K562 (cell line): ENCODE results near the gene ZAP70. TPM values are rescaled to one million over a fixed set of nuclear protein-coding genes. Genes with fewer than 3 reads are reported as not detected.
A peak's percentile ranks its signal among the peaks of the same experiment; 100 is the strongest.

Experiments used
- CHD1 ChIP-seq: fragments of 200-600 bp; sonication (generic); IDR thresholded peaks from one replicate; pipeline ENCODE4 v1.6.1; 2012; ENCODE audit warnings: mild to moderate bottlenecking, moderate library complexity, low read length, inconsistent platforms
- GTF2E2 ChIP-seq: fragments of 200-800 bp; sonication (Bioruptor generic); IDR thresholded peaks from 2 replicates; pipeline ENCODE4 v1.6.1; 2016; ENCODE audit warnings: missing genetic modification characterization, missing compliant biosample characterization
- HLTF ChIP-seq: fragments of 450-650 bp; IDR thresholded peaks from 2 replicates; pipeline ENCODE4 v1.6.1; 2016
- IRF1 ChIP-seq: sonication (generic); formaldehyde crosslinking; IDR thresholded peaks from 2 replicates; pipeline ENCODE4 v1.8.0; 2022; ENCODE audit warnings: missing genetic modification reagents, mild to moderate bottlenecking, borderline replicate concordance
- KAT7 ChIP-seq: sonication (generic); formaldehyde crosslinking; IDR thresholded peaks from 2 replicates; pipeline ENCODE4 v1.8.0; 2022; ENCODE audit warnings: missing genetic modification reagents, mild to moderate bottlenecking, borderline replicate concordance
- KDM5B ChIP-seq: fragments of 200-600 bp; sonication (generic); IDR thresholded peaks from 2 replicates; pipeline ENCODE4 v1.6.1; 2012; ENCODE audit warnings: low read depth, mild to moderate bottlenecking, moderate library complexity, low read length, control low read depth, inconsistent platforms; ENCODE audit not compliant: insufficient replicate concordance
- MAZ ChIP-seq, 2 experiments: fragments of 450-650 bp in 1 of 2; sonication (generic) in 1 of 2; formaldehyde crosslinking; IDR thresholded peaks in 1 of 2; conservative IDR thresholded peaks in 1 of 2; 2 replicates each; pipeline versions ENCODE4 v1.4.0 to v1.5.0; 2020; ENCODE audit warnings: mild to moderate bottlenecking in 1 of 2, missing genetic modification reagents in 1 of 2
- MCM7 ChIP-seq, 2 experiments: fragments of 450-650 bp; IDR thresholded peaks; 2 replicates each; pipeline ENCODE4 v1.6.1; 2016 to 2018
- MYC ChIP-seq, 2 experiments: fragments of 250-450 bp in 1 of 2; sonication (Bioruptor Pico) in 1 of 2; IDR thresholded peaks; 2 replicates each; pipeline versions ENCODE4 v1.5.1 to v1.6.1; 2012 to 2021; ENCODE audit warnings: low read depth in 2 of 2, borderline replicate concordance in 1 of 2, improper control_type of control experiment in 1 of 2, low read length in 1 of 2, mild to moderate bottlenecking in 1 of 2, moderate library complexity in 1 of 2
- RNF219 ChIP-seq: fragments of 250-450 bp; sonication (Bioruptor Pico); IDR thresholded peaks from 2 replicates; pipeline ENCODE4 v1.5.0; 2022; ENCODE audit warnings: mild to moderate bottlenecking
- XRCC5 ChIP-seq: fragments of 200-400 bp; formaldehyde crosslinking; IDR thresholded peaks from 2 replicates; pipeline ENCODE4 v1.6.1; 2017; ENCODE audit warnings: low read depth, mild to moderate bottlenecking, low read length
- ZFPM2 ChIP-seq: fragments of 250-450 bp; sonication (Bioruptor Pico); IDR thresholded peaks from 2 replicates; pipeline ENCODE4 v1.5.1; 2022; ENCODE audit warnings: mild to moderate bottlenecking
- ZNF395 ChIP-seq: fragments of 200-800 bp; sonication (Bioruptor generic); IDR thresholded peaks from 2 replicates; pipeline ENCODE4 v1.6.1; 2017; ENCODE audit warnings: missing genetic modification characterization, missing compliant biosample characterization
- ZNF707 ChIP-seq: fragments of 250-450 bp; sonication (Bioruptor Pico); conservative IDR thresholded peaks from 2 replicates; pipeline ENCODE4 v1.8.0; 2022; ENCODE audit warnings: inconsistent platforms, mild to moderate bottlenecking, moderate library complexity
- ZSCAN29 ChIP-seq: fragments of 450-650 bp; IDR thresholded peaks from 2 replicates; pipeline ENCODE4 v1.6.1; 2017
- polyA plus RNA-seq, 8 experiments: library from polyadenylated mRNA; depleted of rRNA in 4 of 8; stranded (reverse) in 5 of 8; unstranded in 3 of 8; fragments of >200 nt; fragmentation: Nextera tagmentation in 2 of 8; fragmentation: Illumina TruSeq in 1 of 8; extraction: Ambion mirVana in 2 of 8; extraction: Trizol in 1 of 8; gene quantifications; 2 replicates each; pipeline versions ENCODE4 v1.2.1 to v1.2.3, GENCODE V29; 2011 to 2014; ENCODE audit warnings: inconsistent platforms in 1 of 8, missing spikeins in 1 of 8
- total RNA-seq, 7 experiments: library from RNA; depleted of rRNA in 6 of 7; stranded (reverse); fragments of >200 nt in 6 of 7; fragmentation: Illumina TruSeq in 2 of 7; extraction: Trizol in 2 of 7; gene quantifications; 2 replicates each; pipeline versions ENCODE4 v1.2.1 to v1.2.3, GENCODE V29; 2011 to 2021; ENCODE audit warnings: low replicate concordance in 1 of 7

Gene ZAP70
- total and polyA plus RNA-seq, 9 of the 15 experiments (the other 6 are each of a cell fraction or from before 2014, with no cell fraction given): 0.06 to 0.80 (median 0.21) TPM; not detected in 1

- TF ChIP-seq KDM5B (no peak), IRF1 (no peak), CHD1 (no peak), ZFPM2 (no peak), ZNF395 (CRISPR knock-in tag) (no peak), HLTF (no peak), MYC (IDR thresholded peaks at IDR 0.05; ENCODE audit: low read depth, low read length) (peak; percentile 17; the same call in 1 of the 2 replicates), MYC (CRISPR knock-in tag; IDR thresholded peaks at IDR 0.05; ENCODE audit: borderline replicate concordance, low read depth) (no peak), MAZ (CRISPR knock-in tag; conservative IDR thresholded peaks at IDR 0.05 in 1 of 2, IDR thresholded peaks at IDR 0.05 in 1 of 2) (peak in 1 of 2 experiments; percentile 15; a peak in 1 of 4 replicates), KAT7 (CRISPR knock-in tag) (no peak), RNF219 (CRISPR knock-in tag) (no peak), ZNF707 (CRISPR knock-in tag) (no peak), ZSCAN29 (no peak), MCM7 (IDR thresholded peaks at IDR 0.05) (no peak), GTF2E2 (tag) (no peak; the same call in 1 of the 2 replicates), XRCC5 (no peak)
Measured at GRCh38 chr2:97663626-97663961, 49.8 kb upstream of the ZAP70 start (continued).
